Cortex of kidney (tissue), 1 donor: Measurements from ENCODE around the gene ANKRD44.
"Not testable (repeated sequence)": the region's sequence is repeated elsewhere in the genome, so short reads cannot be mapped to it uniquely, and the experiment has no call there.

Experiments
- DNase-seq: peaks from one replicate; lab custom pipeline; 2025; lab: John Stamatoyannopoulos, UW

Gene ANKRD44

DNA sequence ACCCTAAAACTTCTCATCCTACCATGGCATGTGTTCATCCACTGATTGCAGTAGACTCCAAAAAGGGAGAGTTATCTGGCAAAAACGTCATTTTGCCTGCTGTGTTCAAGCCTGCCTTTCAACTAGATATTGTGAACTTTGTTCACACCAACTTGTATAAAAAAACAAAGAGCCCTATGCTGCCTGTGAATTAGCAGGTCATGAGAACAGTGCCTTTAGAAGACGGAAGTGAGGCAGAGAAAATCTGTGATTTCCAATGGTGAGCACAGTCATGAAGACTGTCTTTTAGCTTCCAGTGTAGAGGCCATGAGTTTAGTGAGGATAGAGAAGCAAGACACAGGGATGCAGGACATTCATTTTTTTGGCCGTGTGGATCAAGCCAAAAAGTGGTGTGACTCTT lies 280.5 kb downstream of the ANKRD44 start:
- no peak for DNase-seq

DNA sequence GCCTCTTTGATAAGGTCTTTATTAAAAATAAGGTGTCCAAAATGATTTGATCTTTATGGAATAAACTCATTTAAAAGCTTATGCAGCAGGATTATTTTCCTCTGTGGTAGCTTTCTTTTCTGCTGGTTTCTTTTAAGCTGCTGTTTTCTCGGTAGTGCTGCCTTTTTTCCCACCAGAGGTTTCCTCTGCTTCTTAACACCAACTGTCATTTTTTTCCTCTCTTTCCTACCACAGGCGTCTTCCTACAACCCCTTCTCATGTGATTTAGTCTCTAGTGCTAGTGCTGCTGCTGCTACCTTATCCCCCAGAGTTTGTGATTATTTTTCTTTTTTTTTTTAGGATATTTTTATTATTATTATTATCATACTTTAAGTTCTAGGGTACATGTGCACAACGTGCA lies 281.9 kb downstream of the ANKRD44 start:
- no peak for DNase-seq

- DNase-seq: no peak
Measured at GRCh38 chr2:197028230-197028629, 282.4 kb downstream of the ANKRD44 start.

GRCh38 chr2:197024206-197024605 lies 286.4 kb downstream of the ANKRD44 start:
- DNase-seq: no peak

DNA sequence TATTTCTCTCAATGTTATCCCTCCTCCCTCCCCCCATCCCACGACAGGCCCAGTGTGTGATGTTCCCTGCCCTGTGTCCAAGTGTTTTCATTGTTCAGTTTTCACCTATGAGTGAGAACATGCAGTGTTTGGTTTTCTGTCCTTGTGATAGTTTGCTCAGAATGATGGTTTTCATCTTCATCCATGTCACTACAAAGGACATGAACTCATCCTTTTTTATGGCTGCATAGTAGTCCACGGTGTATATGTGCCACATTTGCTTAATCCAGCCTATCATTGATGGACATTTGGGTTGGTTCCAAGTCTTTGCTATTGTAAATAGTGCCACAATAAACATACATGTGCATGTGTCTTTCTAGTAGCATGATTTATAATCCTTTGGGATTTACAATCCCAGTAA lies 289.7 kb downstream of the ANKRD44 start:
- not testable (repeated sequence) for DNase-seq

GRCh38 chr2:197013098-197013497 lies 297.5 kb downstream of the ANKRD44 start:
- no peak for DNase-seq

DNA sequence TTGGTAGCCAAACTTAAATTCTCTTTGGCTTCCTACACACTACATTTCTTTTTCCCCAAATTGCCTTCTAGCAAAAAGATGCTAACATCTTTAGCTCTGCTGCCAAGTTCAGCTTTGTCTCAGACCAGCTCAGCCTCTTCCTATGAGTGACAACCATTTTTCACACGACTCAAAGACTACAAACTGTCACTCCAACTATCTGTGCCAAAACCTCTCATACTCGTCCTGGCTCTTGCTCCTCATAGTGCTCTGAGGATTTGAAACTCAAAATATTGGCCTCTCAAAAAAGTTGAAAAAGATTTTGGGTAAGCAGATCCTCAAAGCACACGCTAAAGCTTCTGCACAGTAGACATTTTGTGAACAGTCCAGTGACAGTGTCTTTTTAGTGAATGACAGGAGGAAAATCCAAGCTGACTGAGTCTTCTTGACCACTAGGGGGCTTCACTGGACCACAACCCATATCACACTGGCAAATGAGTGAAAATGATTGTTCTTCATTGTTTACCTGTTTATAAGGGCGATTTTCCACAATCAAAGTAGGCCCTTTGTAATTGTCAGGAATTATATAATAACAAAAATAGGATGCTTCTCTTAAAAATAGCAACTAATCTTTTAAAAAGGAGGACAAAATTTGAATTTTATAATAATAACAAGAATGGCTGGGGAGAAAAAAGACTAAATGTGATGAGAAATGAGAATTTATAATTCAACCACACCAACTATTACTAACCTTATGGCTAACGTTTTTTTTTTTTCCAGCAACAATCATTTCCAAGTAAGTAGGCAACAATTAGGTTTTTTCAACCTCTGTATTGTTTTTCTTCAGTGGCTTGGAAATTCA lies 298.6 kb downstream of the ANKRD44 start:
- DNase-seq: no peak

DNA sequence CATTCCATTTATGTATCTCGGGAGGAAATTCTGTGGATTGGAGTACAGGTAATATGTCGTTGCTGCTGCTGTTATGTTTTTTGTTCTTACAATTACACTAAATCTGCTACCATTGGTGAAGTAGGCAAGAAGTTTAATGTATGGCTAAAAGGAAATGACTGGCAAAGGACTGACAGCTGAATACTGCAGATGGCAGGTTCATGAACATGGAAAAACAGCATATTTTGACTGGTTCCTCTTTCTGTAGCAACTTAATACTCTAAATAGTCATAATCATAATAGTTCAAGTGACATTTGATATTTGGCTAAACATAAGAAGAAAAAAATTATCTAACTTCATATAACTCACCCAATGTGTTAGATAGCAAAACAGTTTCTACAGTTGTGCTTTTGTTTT lies 299.6 kb downstream of the ANKRD44 start:
- DNase-seq: no peak

DNA sequence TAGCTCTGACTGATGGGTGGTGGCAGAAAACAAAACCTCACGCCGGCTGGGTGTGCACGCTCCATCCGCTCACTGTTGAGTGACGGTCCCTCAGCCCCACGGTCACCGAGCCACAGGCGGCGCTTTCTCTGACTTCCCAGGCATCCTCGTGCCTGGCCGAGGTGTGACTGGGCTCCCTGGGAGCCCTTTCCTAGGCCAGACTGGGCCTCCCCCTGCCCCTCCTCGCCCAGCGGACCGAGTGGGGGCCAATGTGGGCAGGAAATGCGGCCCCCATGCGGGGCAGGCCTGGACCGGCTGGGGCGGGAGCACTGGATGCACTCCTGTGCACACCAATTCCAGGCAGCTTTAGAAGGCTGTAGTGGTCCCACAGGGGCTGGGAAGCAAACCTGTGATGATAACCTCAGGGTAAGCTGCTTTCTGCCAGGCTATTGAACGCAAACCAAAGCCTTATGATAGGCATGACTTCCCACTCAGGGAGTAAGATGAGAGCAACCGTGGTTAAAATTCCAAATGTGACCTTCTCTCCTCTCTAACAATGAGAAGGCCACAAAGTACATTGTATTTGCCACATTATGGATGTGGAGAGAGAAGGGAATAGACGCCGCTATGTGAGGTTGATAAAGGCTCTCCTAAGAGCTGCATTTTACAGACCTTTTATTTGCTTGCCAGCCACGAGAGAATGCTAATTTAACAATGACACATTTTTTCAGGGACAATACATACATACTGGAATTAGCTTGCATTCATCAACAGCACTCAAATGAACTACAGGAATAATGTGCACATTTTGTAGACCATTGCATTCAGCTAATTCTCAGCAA lies 300.2 kb downstream of the ANKRD44 start:
- DNase-seq: no peak

- DNase-seq: not testable (repeated sequence)
Measured at GRCh38 chr2:197008741-197009341, 301.7 kb downstream of the ANKRD44 start.

GRCh38 chr2:197007716-197008628 lies 302.6 kb downstream of the ANKRD44 start:
- no peak for DNase-seq

DNA sequence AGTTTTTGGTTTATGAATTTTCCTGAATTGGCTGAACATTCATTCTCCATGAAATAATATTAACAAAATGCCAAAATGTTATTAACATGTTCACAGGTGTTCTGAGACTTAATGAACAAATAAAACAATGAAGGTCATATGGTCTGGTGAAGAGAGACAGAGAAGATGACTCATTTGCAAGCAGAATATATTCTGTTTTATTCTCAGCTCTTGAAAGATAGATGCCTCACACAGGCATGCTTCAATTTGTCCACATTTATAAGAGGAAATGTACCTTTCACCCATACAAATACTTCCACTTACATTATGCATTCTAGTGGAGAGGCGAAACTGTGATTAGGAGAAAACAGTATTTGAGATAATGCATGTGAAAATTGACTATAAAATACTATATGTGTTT lies 308.7 kb downstream of the ANKRD44 start:
- DNase-seq: no peak

- DNase-seq: no peak
Measured at GRCh38 chr2:196995757-196996314, 314.7 kb downstream of the ANKRD44 start.

DNA sequence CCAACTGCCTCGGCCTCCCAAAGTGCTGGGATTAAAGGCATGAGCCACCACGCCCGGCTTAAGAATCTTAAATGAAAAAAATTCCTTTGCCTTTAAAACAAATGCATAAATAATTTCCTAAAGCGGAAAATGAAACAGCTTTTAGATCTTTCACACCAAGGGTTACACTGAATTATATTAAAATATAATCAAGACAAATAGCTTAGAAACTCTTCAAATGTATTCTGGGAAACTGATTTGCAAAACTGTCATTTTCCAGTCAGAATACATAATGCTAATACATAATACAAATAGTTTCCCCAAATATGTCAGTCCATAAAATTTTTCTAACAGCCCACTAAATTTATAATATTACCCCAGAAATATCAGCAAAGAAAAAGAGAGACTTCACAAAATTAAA lies 315.8 kb downstream of the ANKRD44 start:
- no peak for DNase-seq

GRCh38 chr2:196993617-196994016 lies 317.0 kb downstream of the ANKRD44 start:
- DNase-seq: no peak

DNA sequence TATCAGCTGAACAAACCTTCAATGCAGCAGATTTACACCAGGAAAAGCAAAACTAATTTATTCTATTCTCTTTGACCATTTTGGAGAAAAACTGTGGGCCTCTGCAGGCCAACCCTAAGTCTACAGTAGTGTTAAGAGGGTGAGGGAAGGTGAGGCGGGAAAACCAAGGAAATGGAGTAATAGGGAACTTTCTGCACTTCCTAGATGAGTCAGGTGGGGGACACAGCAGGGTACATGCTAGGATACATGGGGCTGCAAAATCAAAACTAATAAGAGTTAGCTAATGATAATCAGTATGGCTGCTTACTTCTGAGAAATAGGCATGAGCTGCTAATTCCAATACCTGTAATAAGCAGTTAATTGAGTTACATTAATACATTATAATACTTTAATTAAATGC lies 318.1 kb downstream of the ANKRD44 start:
- DNase-seq: no peak

GRCh38 chr2:196990788-196991461 lies 319.7 kb downstream of the ANKRD44 start:
- no peak for DNase-seq

DNA sequence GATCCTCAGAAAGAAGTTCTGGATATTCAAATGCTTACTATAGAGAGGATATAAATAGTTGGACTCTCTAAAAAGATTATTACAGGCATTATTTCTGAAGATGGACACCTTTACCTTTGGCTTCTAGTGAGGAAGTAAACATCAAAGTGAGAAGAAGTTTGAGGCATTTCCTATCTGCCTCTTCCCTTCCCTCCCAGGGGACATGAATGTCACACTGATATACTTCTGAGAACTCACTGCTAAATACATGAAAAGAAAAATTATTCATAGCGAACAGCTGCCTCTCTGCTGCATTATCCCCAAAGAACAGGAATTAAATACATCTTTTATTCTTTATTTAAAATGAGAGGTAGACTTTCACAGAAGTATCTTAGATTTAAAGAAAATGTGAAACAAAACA lies 320.5 kb downstream of the ANKRD44 start:
- DNase-seq: no peak

- DNase-seq: no peak
Measured at GRCh38 chr2:196989496-196989895, 321.1 kb downstream of the ANKRD44 start.

GRCh38 chr2:196988639-196989038 lies 321.9 kb downstream of the ANKRD44 start:
- no peak for DNase-seq
